ELR (cell line): ENCODE data around the gene LIPM.

Experiments
- DNase-seq: peaks from one replicate; pipeline ENCODE4 v3.0.0-alpha.2; 2015; ENCODE audit warnings: low read depth

LIPM gene

DNA sequence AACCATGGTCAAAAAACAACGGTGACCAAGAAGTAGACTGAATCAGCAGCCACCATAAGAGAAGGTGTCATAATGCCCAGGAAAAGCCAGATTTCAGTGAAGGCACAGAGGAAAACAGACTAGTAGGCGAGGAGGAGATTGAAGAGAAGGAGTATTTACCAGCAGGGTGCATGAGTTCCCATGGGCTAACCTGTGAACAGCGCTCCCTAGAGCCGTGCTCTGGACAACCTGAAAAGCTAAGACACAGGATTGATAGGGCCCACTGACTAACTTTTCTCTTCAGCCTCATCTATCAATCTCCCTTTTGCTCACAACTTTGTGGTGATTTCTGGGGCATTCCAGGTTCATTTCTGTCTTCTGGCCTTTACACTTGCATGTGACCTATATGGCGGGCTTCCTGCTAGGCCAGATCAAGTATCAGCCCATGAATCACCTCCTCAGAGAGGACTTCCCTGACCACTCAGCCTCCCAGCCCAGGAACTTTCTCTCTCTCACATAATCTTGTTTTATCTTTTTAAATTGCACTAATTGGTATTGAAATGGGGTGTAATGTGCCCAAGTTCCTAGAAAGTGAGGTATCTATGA is 36.3 kb downstream of the LIPM start:
- DNase-seq, result no peak

DNA sequence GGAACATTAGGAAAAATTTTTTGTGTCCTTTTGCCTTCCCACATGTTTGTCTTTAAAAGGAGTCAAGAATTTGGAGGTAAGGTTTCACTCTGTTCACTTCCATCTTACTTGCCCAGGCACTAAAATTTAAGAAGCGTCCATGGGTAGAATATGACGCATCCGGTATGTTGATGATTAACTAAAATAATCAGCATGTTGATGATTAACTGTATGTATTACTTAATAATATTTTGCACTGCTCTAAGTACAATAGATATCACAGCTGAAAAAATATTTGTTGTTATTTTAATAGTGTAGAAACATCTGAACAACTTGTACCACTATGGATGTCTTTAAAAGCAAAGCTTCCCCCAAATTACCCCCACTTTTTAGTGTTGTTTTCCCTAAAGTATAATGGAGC is 37.6 kb downstream of the LIPM start:
- no peak for DNase-seq

DNA sequence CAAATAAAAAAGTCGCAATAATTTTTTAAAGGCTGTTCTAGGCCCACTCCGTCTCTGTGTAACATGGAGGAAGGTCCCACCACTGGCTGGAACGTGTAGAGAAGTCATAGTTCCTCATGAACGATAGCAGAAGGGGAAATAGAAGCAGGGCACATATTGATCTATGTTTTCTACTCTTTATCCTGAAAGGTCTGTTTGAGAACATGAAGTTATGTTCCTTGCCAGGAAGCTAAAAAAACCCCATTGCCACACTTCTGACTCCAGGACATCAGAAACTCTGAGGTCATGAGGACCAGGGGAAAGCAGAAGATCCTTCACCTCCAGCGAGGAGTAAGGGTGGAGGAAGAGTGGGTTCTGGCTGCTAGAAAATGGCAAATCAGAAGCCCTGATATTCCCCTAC is 38.4 kb downstream of the LIPM start:
- DNase-seq, result no peak

DNA sequence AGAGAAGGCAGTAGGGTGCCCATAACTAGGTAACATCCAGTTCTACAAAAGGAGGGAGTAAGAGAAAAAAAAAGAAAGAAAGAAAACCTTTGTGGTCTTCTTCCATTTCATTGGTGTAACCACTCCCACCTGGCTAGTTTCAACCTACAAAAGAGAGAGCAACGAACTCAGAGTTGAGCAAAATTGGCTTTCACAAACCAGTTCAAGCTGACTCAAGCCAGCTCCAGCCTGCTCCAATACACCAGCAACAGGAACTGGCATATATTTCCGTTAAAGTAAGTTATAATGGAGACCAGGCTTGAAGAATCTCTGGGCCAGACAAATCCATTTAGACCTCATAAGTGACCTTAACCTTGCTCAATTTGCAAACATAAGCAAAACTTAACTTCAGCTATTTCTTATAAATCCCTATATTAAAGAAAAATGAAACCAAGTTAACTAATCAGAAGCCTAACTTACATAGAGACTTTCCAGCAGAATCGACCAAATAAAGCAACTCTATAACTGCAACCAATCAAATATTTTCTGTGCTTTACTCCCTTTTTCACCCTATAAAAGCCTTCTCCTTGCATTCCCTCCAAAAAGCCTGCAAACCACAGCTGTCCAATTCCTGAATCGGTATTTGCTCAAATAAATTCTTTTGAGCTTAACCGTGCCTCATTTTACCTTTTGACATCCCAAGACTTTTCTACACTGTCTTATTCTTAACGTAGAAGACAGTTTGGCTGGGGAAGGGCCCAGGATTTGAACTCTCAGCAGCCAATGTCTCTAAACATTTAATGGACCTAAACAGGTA is 39.0 kb downstream of the LIPM start:
- no peak for DNase-seq

DNA sequence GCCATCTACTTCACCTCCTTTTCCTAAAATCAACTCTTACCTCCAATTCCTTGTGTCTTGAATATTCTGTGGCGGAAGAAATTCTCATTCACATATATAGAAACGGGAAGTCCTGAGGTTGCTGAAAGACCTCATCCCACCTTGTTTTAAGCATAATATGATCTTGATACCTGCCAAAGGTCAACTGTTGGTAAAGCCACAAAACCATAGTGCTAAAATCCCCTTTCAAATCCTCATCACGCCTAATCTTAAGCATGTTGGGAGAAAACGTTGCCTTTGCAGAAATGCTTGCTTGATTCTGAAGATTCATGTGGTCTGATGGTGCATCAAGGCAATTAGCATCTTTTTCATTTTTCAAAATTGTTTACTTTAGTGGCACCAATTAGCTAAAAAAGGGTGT is 40.6 kb downstream of the LIPM start:
- no peak for DNase-seq

DNA sequence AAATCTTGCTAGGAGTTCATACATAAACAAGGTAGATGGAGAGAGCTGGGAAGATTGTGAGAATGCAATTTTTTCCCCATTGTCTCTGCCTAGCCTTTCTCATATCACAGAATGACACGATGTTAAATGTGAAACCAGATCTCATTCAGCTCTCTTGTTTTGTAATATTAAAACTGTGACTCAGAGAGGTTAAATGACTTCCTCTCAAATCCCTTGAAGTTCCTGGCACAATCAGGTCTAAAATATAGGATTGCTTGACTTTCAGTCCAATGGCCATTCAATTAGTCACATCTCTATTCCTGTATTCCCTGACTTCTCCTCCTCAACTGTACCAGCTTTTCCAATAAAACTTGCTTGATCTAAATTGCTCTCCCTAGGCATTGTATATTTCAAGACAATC is 46.0 kb downstream of the LIPM start:
- peak; percentile 85 for DNase-seq

DNA sequence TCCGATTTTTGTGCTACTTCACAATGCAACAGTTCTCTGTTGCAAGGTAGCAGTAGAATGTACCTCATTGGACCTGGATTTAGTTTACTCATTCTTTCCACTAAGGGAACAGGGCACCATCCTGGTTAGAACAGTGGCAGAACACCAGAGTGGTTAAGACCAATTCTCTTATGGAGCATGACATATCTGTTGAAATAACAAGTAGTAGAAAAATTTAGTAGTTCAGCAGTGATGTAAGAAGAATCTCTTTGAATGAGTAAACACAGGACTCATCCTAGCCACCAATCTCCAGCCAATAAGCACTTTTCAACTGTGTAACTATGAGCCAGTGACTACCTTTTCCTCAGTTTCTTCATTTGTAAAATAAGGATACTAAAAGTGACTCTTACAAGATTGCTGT is 46.7 kb downstream of the LIPM start:
- peak; percentile 39 for DNase-seq

DNA sequence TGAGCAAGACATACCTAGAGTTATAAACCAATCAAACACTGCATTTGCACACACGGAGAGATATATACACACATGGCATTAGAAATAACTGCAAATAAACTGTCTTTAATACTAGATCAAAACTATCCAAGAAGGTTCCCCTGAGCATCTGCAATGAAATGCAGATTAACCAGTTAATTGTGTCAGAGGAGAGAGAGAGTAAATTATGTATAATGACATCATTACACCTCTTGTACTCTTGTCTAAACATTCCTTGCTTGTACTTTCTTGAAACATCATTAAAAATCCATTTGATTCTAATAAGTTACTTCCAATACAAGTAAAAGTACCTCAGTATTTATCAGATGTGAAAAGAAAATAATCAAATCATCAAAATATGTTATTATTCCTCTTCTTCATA is 48.2 kb downstream of the LIPM start:
- DNase-seq, result no peak

DNA sequence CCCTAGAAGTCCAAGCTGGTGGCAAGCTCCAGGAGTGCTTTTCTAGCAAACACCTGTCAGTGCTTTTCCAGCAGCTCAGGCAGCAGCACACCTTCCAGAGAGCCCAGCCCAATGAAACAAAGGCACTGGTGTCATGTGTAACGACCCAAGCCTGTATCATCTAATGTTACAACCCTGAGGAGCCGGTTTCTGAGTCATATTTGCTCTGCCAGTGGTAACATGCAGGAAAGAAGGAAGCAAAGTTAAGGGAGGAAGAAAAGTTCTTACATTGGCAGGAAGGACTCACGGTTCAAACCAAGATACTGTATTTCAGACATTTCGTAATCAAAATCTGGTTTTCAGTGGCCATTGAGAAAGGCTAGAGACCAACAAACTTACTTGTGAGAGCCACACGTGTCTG is 49.2 kb downstream of the LIPM start, which contains the start of gene ANKRD22:
ANKRD22 (minus strand) TSS at position 139 of the 400 bp plus-strand sequence. CDS start 237 bp downstream, outside the sequence.
- DNase-seq, result peak; percentile 59

DNA sequence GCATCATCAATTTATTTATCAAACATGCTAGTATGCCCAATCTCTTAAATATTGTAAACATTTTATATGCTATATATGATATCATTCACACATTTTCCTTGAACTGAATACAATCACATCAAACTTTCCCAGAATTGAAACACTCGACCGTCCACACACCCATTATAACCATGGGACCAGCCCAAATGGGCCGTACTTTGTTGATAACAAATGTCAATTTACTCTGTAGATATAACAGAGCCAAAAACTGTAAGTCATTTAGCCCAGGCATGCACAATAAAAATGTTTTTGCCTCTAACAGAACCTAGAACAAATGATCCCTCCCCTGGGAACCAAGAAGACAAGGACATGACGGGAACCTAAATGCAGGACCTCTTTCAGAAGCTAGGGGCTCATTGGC is 49.8 kb downstream of the LIPM start:
- no peak for DNase-seq

DNA sequence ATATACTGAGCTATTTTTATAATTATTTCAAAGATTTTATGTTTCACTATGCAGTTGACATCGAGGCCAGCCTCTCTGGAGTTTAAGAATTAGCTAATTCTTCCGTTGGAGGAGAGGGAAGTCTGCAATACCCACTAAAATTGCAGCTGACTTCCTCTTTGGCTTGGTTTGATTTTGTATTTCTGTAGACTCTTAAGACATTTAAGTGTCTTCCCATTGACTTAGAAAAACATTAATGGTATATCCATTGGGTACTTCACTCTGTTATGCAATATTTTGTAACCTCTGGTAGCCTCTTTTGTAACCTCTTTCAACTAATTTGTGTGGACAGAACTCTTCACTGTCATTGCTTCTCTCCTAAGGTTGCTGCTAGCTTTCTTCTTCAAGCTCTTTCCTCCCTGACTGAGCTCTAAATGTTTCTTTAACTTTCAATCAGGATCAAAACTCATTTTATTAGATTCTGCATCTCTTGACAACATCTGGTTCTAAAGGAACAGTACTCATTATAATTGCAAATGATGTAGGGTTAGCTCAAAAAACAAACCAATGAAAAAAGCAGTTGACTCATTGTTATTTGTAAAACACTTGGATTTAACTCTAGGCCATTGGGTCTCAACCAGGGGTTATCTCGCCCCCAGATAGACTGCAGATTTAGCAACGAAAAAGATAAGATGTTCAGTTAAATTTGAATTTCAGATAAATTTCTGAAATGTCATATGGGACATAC is 50.8 kb downstream of the LIPM start:
- no peak for DNase-seq

DNA sequence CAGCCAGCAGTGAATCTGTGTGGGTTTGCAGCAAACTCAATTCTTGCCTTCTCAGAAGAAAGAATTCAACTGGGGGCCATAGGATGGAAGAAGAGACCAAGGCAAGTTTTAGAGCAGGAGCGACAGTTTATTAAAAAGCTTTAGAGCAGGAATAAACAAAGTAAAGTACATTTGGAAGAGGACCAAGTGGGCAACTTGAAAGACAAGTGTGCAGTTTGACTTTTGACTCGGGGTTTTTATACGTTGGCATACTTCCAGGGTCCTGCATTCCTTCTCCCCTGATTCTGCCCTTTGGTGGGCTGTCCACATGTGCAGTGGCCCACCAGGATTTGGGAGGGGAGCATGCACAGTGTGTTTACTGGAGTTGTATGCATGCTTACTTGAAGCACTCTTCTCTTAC is 52.2 kb downstream of the LIPM start:
- DNase-seq, result no peak

DNA sequence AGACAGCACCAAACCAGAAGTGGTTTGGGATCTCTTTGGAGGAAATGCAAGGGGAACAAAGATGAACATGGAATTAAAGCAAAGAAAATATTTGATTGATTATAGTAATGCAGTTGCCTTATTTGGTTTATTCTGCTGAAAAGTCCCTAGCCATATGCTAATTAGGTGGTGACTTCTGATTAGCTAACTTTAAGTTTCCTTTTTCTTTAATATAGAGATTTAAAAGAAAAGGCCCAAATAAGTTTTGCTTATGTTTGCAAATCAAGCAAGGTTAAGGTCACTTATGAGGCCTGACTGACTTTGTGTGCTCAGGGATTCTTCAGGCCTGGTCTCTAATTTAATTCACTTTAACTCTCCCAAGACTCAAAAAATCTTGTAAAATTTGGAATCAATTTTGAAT is 55.3 kb downstream of the LIPM start:
- no peak for DNase-seq

DNA sequence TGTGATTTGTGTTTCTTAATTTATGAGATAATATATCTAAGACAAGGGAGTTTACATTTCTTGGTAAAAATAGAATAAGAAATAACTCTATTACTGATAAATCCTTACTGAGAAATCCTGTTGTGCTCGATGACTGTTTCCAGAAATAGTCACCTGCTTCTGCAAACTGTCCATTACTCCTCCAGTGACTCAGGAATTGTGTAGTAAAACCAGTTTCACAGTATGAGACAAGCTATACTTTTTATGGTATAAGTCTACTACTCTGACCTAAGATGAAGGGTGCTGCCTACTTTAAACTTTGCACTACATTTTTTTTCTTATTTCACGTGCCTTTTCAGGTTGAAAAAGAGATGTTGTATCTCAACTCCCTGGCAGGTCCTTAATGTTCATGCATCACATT is 56.0 kb downstream of the LIPM start:
- DNase-seq, result peak; percentile 20

DNA sequence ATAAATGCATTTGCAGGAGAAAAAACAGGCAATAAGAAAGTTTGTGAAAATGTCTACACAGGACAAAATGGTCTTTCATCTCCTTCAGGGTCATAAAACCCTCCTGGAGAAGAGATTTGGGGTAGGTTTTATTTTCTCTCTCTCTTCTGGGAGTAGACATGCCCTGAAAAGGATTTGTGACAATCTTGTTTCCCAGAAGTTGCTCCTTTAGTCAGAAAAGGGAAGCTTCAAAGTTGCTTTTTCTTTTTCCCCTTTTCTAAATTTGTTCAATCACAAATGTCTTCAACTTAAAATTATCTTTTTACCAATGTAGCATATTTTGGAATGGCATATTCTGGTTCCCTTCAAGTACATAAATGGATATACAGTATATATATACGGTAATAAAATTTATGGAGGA is 58.5 kb downstream of the LIPM start:
- DNase-seq, result no peak

DNA sequence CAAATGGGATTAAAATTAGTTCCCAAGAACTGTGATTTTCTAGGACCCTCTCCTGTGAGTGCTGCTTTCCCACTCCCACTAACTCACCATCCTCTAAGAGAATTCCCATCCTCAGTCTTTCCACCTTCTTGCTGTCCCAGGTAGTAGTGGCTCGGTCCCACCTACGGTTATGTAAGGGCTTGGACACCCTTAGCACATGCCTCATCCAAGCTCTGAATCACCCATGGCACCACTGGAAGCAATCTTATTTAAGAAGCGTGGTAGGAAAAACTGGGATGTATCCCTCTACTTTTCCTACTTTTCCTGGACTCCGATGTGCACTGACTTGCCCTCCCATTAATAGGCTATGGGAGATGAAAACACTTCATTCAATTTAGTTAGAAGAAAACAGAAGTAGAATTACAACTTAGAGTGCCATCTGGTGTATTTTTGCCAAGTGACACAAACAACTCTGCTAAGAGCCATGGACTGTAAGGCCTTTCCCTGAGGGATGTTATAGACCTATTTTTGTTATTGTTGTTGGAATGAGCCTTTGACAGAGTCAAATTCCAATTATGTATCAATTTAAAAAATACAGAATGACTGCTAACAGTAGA is 62.8 kb downstream of the LIPM start:
- DNase-seq, result peak; percentile 30

DNA sequence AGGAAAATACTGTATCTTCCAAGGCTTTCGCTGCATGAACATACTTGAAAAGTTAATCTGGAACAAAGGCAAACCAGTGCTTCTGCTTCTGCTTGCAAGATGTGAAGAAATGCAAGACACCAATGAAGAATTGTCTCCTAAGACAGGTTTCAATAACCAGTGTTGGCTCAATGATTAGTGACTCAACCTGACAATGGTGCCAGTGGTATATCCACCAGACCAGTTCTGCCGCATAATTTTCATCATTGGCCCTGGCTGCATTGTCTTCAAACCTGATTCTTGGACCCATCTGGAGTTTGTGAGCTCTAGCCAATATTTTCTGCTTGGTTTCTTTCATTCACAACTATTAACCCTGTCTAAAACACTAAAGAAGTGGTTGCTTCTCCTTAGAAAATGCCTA is 63.9 kb downstream of the LIPM start:
- DNase-seq, result no peak

DNA sequence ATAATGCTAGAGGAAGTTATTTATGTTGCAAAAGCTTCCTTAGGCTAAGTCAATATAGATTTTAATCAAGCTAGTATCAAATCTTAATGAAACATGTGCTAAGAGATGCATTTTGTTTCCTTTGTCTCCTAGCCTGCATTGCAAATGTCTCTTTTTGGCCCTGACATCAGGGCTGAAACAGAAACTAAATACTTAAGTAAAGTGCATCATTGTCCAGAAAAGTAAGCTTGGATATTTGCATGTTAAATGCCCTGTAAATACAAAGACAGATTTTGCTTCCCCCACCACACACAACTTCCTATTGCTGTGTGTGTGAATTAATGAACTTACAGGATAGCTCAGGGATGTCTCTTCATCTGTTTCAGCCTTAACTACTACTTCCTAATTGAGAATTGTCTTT is 67.6 kb downstream of the LIPM start:
- no peak for DNase-seq
